ENCODE data around the gene RNF224. TPM values are rescaled to one million over a fixed set of nuclear protein-coding genes. Genes with fewer than 3 reads are reported as not detected.

RNF224 gene
- total RNA-seq, 1 donor = 0.09 TPM

- no peak overlapping the region for H3K4me3 ChIP-seq (ENCODE audit: low read depth, low read length)
- DNase-seq (ENCODE audit: low read depth) = no peak
- no peak for TF ChIP-seq CTCF (IDR thresholded peaks at IDR 0.05; ENCODE audit: insufficient read depth, low read length)
Observed at GRCh38 chr9:137262909-137263285, 35.6 kb downstream of the RNF224 start.

- no peak for TF ChIP-seq CTCF (IDR thresholded peaks at IDR 0.05; ENCODE audit: insufficient read depth, low read length)
- no peak for DNase-seq (ENCODE audit: low read depth)
- H3K4me3 ChIP-seq (ENCODE audit: low read depth, low read length) = no peak overlapping the region
Observed at GRCh38 chr9:137263506-137263905, 36.2 kb downstream of the RNF224 start.

- H3K4me3 ChIP-seq (ENCODE audit: low read depth, low read length) = no peak overlapping the region
- TF ChIP-seq CTCF (IDR thresholded peaks at IDR 0.05; ENCODE audit: insufficient read depth, low read length) = no peak
- DNase-seq (ENCODE audit: low read depth) = no peak
Observed at GRCh38 chr9:137264067-137264466, 36.8 kb downstream of the RNF224 start.

- no peak for TF ChIP-seq CTCF (IDR thresholded peaks at IDR 0.05; ENCODE audit: insufficient read depth, low read length)
- DNase-seq (ENCODE audit: low read depth) = no peak
- no peak overlapping the region for H3K4me3 ChIP-seq (ENCODE audit: low read depth, low read length)
Observed at GRCh38 chr9:137265496-137266161, 38.3 kb downstream of the RNF224 start.

- DNase-seq (ENCODE audit: low read depth) = no peak
- TF ChIP-seq CTCF (IDR thresholded peaks at IDR 0.05; ENCODE audit: insufficient read depth, low read length) = no peak
- H3K4me3 ChIP-seq (ENCODE audit: low read depth, low read length) = no peak overlapping the region
Observed at GRCh38 chr9:137266162-137266527, 38.8 kb downstream of the RNF224 start.

- H3K4me3 ChIP-seq (ENCODE audit: low read depth, low read length) = no peak overlapping the region
- TF ChIP-seq CTCF (IDR thresholded peaks at IDR 0.05; ENCODE audit: insufficient read depth, low read length) = no peak
- DNase-seq (ENCODE audit: low read depth) = no peak
Observed at GRCh38 chr9:137266585-137267453, 39.5 kb downstream of the RNF224 start.

All from fibroblast of the aortic adventitia (primary cell).